ENCODE measurements around the gene ZNF518A. TPM values are rescaled to one million over a fixed set of nuclear protein-coding genes. Genes with fewer than 3 reads are reported as not detected.

Gene ZNF518A
- polyA plus RNA-seq (2011; rRNA removed) = 21.7 and 28.9 TPM in 2 replicates
- 2.6 and 3.2 TPM in 2 replicates for polyA plus RNA-seq (2012; cell fraction: cytosol; rRNA removed)
- polyA plus RNA-seq (2012; cell fraction: nucleus; rRNA removed) = 3.0 and 4.4 TPM in 2 replicates
- 7.3 to 8.7 TPM (median 8.5 TPM) in 3 replicates for polyA plus RNA-seq (2017; fragmentation: RNase III; extraction: RNeasy Plus Mini Kit Qiagen cat#74134 plus additional on column Dnase treatment)
- polyA minus RNA-seq (2011; rRNA and poly(A)+ RNA removed) = 23.3 and 26.3 TPM in 2 replicates

GRCh38 chr10:96129387-96130325 is at the start of gene ZNF518A:
Gene ZNF518A, plus strand, starts transcription at chr10:96130297. Its CDS starts 26,026 bp downstream, at chr10:96156323.
- peaks cover 21% of the 10 kb centered on the region for H3K4me1 ChIP-seq
- POLR2A ChIA-PET = interaction anchor here (0.6 to 2.4 kb wide), 15 partner anchors 9 to 246 kb away, joined by 3 to 146 read pairs (median 4); partner anchors contain the start of genes CC2D2B and CCNJ
- peak within 1 kb of the TSS; percentile 86 for H3K4me3 ChIP-seq
- WGBS (ENCODE audit: missing lambda C conversion rate) = 10% methylated on average over 27 of the region's 48 CpGs
- peaks cover 7% of the 10 kb centered on the region; the same call in 1 of the 3 replicates for H3K9me3 ChIP-seq
- DNase-seq (ENCODE audit: low read depth in 1 of 2, low spot score in 1 of 2) = peak; percentile 87 to 100
- CTCF ChIA-PET = interaction anchor here (1.0 to 2.1 kb wide), 7 partner anchors 12 to 436 kb away, joined by 3 to 7 read pairs (median 4); partner anchors contain the start of gene TCTN3
- no peak for FAIRE-seq
- ATAC-seq = peak; percentile 93 to 96
- peak within 1 kb of the TSS; percentile 99 for H3K27ac ChIP-seq
- peak within 1 kb of the TSS; percentile 88 for H3K4me2 ChIP-seq
- TF ChIP-seq ATOH8 (CRISPR knock-in tag; IDR thresholded peaks at IDR 0.05; ENCODE audit: low read depth) (peak; percentile 51), RARB (CRISPR knock-in tag; IDR thresholded peaks at IDR 0.05) (no peak), CTCF (IDR thresholded peaks at IDR 0.05) (no peak), HES2 (IDR thresholded peaks at IDR 0.05) (no peak), FOXS1 (CRISPR knock-in tag; IDR thresholded peaks at IDR 0.05) (no peak), GATA3 (IDR thresholded peaks at IDR 0.05; ENCODE audit: borderline replicate concordance) (peak; percentile 16; the same call in 1 of the 2 replicates), ZSCAN20 (CRISPR knock-in tag; IDR thresholded peaks at IDR 0.05) (0 out of 2 replicates have a peak, but pooled peaks have one; percentile 29), POLR2A (IDR thresholded peaks at IDR 0.05; ENCODE audit: low read length) (peak; percentile 80), HEYL (CRISPR knock-in tag; IDR thresholded peaks at IDR 0.05) (0 out of 2 replicates have a peak, but pooled peaks have one; percentile 22), ZFP36 (IDR thresholded peaks at IDR 0.05; ENCODE audit: borderline replicate concordance, partially characterized antibody) (no peak), CBX8 (IDR thresholded peaks at IDR 0.05) (no peak), HOXB13 (CRISPR knock-in tag; IDR thresholded peaks at IDR 0.05; ENCODE audit: low read depth) (peak; percentile 72; the same call in 1 of the 2 replicates), MAX (IDR thresholded peaks at IDR 0.05) (peak; percentile 93), RAD21 (conservative IDR thresholded peaks at IDR 0.05 in 1 of 2, IDR thresholded peaks at IDR 0.05 in 1 of 2) (no peak; a peak in 1 of 5 replicates), BCL3 (IDR thresholded peaks at IDR 0.05) (peak; percentile 55; the same call in 1 of the 3 replicates), HOXB5 (CRISPR knock-in tag; IDR thresholded peaks at IDR 0.05) (peak; percentile 72; the same call in 1 of the 2 replicates), FOSB (CRISPR knock-in tag; IDR thresholded peaks at IDR 0.05) (no peak), HDAC2 (IDR thresholded peaks at IDR 0.05) (0 out of 2 replicates have a peak, but pooled peaks have one; percentile 28), MYC (IDR thresholded peaks at IDR 0.05; ENCODE audit: borderline replicate concordance, low read length) (peak; percentile 44; the same call in 1 of the 2 replicates), REST (IDR thresholded peaks at IDR 0.05) (no peak; the same call in 1 of the 2 replicates), KDM1A (IDR thresholded peaks at IDR 0.05; ENCODE audit: low read depth) (peak; percentile 27; the same call in 1 of the 2 replicates), EHF (CRISPR knock-in tag; IDR thresholded peaks at IDR 0.05) (peak; percentile 18; the same call in 1 of the 2 replicates), TFCP2L1 (CRISPR knock-in tag; IDR thresholded peaks at IDR 0.05) (no peak), FOSL2 (IDR thresholded peaks at IDR 0.05) (no peak), FOSL2 (CRISPR knock-in tag; IDR thresholded peaks at IDR 0.05) (peak; percentile 24), PBX3 (IDR thresholded peaks at IDR 0.05) (peak; percentile 92), NFE2L2 (conservative IDR thresholded peaks at IDR 0.05; ENCODE audit: low read length) (no peak), MAFK (IDR thresholded peaks at IDR 0.05; ENCODE audit: partially characterized antibody) (no peak), PHF8 (IDR thresholded peaks at IDR 0.05; ENCODE audit: borderline replicate concordance, low read depth) (peak; percentile 13; the same call in 1 of the 2 replicates)

Measured in A549 (cell line).